OCI-LY1 (cell line): ENCODE data around the gene DYNC1LI2.
"Not testable (repeated sequence)": the region's sequence is repeated elsewhere in the genome, so short reads cannot be mapped to it uniquely, and the experiment has no call there.

ENCODE experiments used
- CTCF ChIP-seq: fragments of 200-600 bp; sonication (generic), shearing (Covaris generic); IDR thresholded peaks from 2 replicates; pipeline ENCODE4 v1.5.1; 2017; ENCODE audit warnings: mild to moderate bottlenecking, antibody characterized with exemption, low read length, moderate library complexity, mixed read lengths
- EZH2 ChIP-seq: fragments of 200-600 bp; sonication (generic), shearing (Covaris generic); IDR thresholded peaks from 2 replicates; pipeline ENCODE4 v1.8.0; 2017; ENCODE audit warnings: borderline replicate concordance, mixed run types, mild to moderate bottlenecking, antibody characterized with exemption, low read length, moderate library complexity, mixed read lengths

GRCh38 chr16:66793984-66794383 is 42.6 kb upstream of the DYNC1LI2 start:
- not testable (repeated sequence) for TF ChIP-seq CTCF, EZH2
